LHCN-M2 (cell line): ENCODE data around the gene DENND2D. TPM values are rescaled to one million over a fixed set of nuclear protein-coding genes. Genes with fewer than 3 reads are reported as not detected.

ENCODE experiments used
- DNase-seq: peaks from one replicate; pipeline ENCODE4 v3.0.0-alpha.2; 2012; ENCODE audit warnings: low read depth
- total RNA-seq: library from RNA; depleted of rRNA; stranded (reverse); fragments of >200 nt; gene quantifications from 2 replicates; pipeline ENCODE4 v1.2.3, GENCODE V29; 2014; rRNA removed

The DENND2D gene
- total RNA-seq, 1 experiment from 2014 or later: 1.4 TPM

DNA sequence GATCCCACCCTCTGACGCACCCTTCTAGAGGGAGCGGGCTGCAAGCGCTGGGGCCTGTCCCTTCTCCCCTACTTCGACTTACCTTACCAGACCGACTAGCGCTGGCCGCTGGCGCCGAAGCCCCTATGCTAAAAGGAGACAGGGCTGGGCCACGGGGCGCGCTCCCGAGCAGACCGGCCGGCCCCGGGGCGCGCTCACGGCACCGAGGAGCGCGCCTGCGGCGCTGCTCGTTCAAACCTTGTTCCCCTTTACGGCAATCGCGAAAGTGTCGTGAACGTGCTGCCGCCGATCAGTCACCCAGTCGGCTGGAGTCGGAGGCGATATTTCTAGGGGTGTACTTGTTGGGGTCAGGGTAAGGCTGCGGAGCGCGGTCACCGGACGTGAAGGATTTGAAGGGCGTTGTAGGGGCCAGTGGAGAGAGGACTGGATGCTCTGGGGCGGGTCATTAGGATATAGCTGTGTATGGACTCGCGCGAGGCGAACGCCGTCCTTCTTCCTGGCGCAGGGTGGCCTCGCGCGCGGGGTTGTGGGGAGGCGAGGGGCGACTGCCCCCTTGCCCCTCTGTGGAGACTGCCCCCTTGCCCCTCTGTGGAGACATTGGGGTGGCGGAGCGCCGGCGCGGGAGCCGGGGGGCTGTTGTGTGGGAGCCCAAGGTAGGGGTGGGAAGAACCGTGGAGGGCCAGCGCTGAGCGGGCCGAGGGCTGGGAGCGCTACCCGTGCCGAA is 60.3 kb downstream of the DENND2D start, which contains the start of the genes CEPT1 and DRAM2:
Gene CEPT1 (plus strand): TSS at position 268 of the 724 bp plus-strand sequence. CDS start 7,492 bp downstream, outside the sequence.
Gene DRAM2 (minus strand): TSS at position 138 of the 724 bp plus-strand sequence. CDS start 8,539 bp downstream, outside the sequence.
- DNase-seq: peak; percentile 94

DNA sequence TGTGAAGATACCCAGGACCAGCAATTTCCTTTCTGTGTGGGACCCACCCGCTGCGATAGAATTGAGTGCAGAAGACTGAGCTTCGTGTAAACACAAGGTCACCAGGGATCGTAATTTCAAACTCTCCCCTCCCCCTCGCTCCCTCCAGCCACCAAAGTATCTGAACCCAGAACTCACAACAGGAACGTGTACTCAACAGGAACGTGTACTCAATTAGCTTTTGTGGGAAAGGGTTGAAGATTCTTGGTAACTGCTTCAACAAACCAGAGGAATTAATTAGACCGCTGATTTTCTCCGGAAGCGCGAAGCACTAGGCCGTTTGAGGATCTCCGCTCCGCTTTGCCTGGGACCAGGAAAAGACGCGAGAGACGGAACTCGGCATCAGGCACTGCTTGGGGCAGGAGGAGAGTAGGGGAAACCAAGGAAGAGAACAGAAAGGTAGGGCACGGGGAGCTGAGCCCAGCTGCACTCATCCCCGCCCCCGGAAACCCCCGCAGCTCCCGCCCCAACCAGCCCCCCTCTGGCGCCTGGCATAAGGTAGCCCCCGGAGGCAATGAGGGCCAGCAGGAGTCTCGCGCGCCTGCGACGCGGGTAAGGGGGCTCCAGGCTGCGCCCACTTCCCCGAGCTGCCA is 61.0 kb downstream of the DENND2D start:
- DNase-seq: peak; percentile 57

Other genes with a start within 250 kb of the DENND2D start
- gene LRIF1, start 236.7 kb downstream of the DENND2D start, total RNA-seq: 20.7 and 24.0 TPM in 2 replicates
- 31.9 and 49.5 TPM in 2 replicates for gene DRAM2, start 60.6 kb downstream of the DENND2D start, total RNA-seq
- gene CEPT1, start 60.4 kb downstream of the DENND2D start, total RNA-seq: 28.8 and 31.2 TPM in 2 replicates
- gene CHI3L2, start 27.1 kb upstream of the DENND2D start, total RNA-seq: 0.83 and 2.2 TPM in 2 replicates
- gene CHIA, start 90.2 kb upstream of the DENND2D start, total RNA-seq: not detected in 2 replicates
- gene OVGP1, start 227.1 kb upstream of the DENND2D start, total RNA-seq: 0.06 and 0.58 TPM in 2 replicates
- 75.0 and 76.7 TPM in 2 replicates for gene WDR77, start 248.6 kb upstream of the DENND2D start, total RNA-seq
- gene ATP5PB, start 248.8 kb upstream of the DENND2D start, total RNA-seq: 228 and 252 TPM in 2 replicates